Bladder microvascular endothelial cell (primary cell): ENCODE results near the gene PRAMEF27. TPM values are rescaled to one million over a fixed set of nuclear protein-coding genes. Genes with fewer than 3 reads are reported as not detected.

Experiments
- total RNA-seq: library from RNA; depleted of rRNA; stranded (reverse); fragments of >200 nt; gene quantifications from 2 replicates; pipeline ENCODE4 v1.2.3, GENCODE V29; 2014

Gene PRAMEF27
- not detected in 2 replicates for total RNA-seq

DNA sequence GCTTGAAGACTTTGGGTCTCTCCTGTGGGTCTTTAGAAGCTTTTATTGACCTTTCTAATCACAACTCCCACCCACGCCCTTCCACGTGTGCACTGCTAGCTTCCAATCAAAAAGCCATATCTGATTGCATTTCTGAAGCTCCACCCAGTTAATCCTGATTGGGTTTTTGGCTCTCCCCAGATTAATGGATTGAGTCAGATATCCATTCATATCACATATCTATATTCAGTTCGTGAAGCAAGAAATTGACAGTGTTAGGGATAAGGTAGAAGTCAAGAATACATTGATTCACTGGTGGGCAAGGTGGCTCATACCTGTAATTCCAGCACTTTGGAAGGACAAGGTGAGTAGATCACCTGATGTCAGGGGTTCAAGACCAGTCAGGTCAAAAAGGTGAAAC lies at the start of gene PRAMEF27:
Gene PRAMEF27, minus strand, starts transcription at position 101 of the 400 bp plus-strand sequence. CDS start 2,916 bp downstream, outside the sequence.

DNA sequence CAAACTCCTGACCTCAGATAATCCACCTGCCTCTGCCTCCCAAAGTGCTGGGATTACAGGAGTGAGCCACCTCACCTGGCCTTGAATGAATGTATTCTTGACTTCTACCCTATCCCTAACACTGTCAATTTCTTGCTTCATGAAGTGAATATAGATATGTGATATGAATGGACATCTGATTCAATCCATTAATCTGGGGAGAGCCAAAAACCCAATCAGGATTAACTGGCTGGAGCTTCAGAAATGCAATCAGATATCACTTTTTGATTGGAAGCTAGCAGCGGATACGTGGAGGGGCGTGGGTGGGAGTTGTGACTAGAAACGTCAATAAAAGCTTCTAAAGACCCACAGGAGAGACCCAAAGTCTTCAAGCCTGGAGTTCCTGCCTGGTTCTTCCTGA lies 14.1 kb upstream of the PRAMEF27 start, which contains the start of gene PRAMEF25:
Gene PRAMEF25, plus strand, starts transcription at position 301 of the 400 bp plus-strand sequence. CDS start 2,920 bp downstream, outside the sequence.

Other genes with a start within 250 kb of the PRAMEF27 start
- not detected in 2 replicates for gene PRAMEF11, start 225.2 kb downstream of the PRAMEF27 start, total RNA-seq
- not detected in 2 replicates for gene HNRNPCL1, start 207.9 kb downstream of the PRAMEF27 start, total RNA-seq
- gene PRAMEF2, start 199.5 kb downstream of the PRAMEF27 start, total RNA-seq = not detected in 2 replicates
- gene PRAMEF4, start 170.4 kb downstream of the PRAMEF27 start, total RNA-seq = not detected in 2 replicates
- not detected in 2 replicates for gene PRAMEF10, start 158.3 kb downstream of the PRAMEF27 start, total RNA-seq
- gene PRAMEF7, start 140.0 kb downstream of the PRAMEF27 start, total RNA-seq = not detected in 2 replicates
- not detected in 2 replicates for gene PRAMEF6, start 109.0 kb downstream of the PRAMEF27 start, total RNA-seq
- gene HNRNPCL3, start 4.2 kb upstream of the PRAMEF27 start, total RNA-seq = not detected in 2 replicates
- not detected in 2 replicates for gene PRAMEF25, start 14.2 kb upstream of the PRAMEF27 start, total RNA-seq
- not detected in 2 replicates for gene HNRNPCL2, start 60.3 kb upstream of the PRAMEF27 start, total RNA-seq
- gene PRAMEF26, start 99.4 kb upstream of the PRAMEF27 start, total RNA-seq = not detected in 2 replicates
- not detected in 2 replicates for gene HNRNPCL4, start 109.1 kb upstream of the PRAMEF27 start, total RNA-seq
- not detected in 2 replicates for gene PRAMEF9, start 115.3 kb upstream of the PRAMEF27 start, total RNA-seq
- not detected in 2 replicates for gene PRAMEF13, start 144.8 kb upstream of the PRAMEF27 start, total RNA-seq
- gene PRAMEF18, start 169.6 kb upstream of the PRAMEF27 start, total RNA-seq = not detected in 2 replicates
- gene PRAMEF5, start 197.6 kb upstream of the PRAMEF27 start, total RNA-seq = not detected in 2 replicates
- not detected in 2 replicates for gene PRAMEF8, start 228.6 kb upstream of the PRAMEF27 start, total RNA-seq
- not detected in 2 replicates for gene PRAMEF33, start 247.0 kb upstream of the PRAMEF27 start, total RNA-seq